ENCODE results near the gene SERPINB7.
"Not testable (repeated sequence)": the region's sequence is repeated elsewhere in the genome, so short reads cannot be mapped to it uniquely, and the experiment has no call there.

Gene SERPINB7

GRCh38 chr18:63775166-63775730 lies at the start of gene SERPINB7:
Gene SERPINB7 (plus strand): TSS chr18:63775418. CDS start chr18:63782373, 6,955 bp downstream.
- DNase-seq (ENCODE audit: low spot score) = peak; percentile 96

GRCh38 chr18:63725682-63726480 lies 49.3 kb upstream of the SERPINB7 start:
- DNase-seq (ENCODE audit: low spot score) = no peak

- DNase-seq (ENCODE audit: low spot score) = peak; percentile 46
These were observed 44.4 kb upstream of the SERPINB7 start for GRCh38 chr18:63730773-63731172.

GRCh38 chr18:63731215-63731614 lies 44.0 kb upstream of the SERPINB7 start:
- DNase-seq (ENCODE audit: low spot score) = no peak

GRCh38 chr18:63736876-63737275 lies 38.3 kb upstream of the SERPINB7 start:
- peak; percentile 88 for DNase-seq (ENCODE audit: low spot score)

GRCh38 chr18:63741769-63742168 lies 33.4 kb upstream of the SERPINB7 start:
- peak; percentile 41 for DNase-seq (ENCODE audit: low spot score)

GRCh38 chr18:63747006-63747405 lies 28.2 kb upstream of the SERPINB7 start:
- DNase-seq (ENCODE audit: low spot score) = peak; percentile 54

- DNase-seq (ENCODE audit: low spot score) = no peak
These were observed 25.7 kb upstream of the SERPINB7 start for GRCh38 chr18:63749489-63749888.

GRCh38 chr18:63752636-63753035 lies 22.6 kb upstream of the SERPINB7 start:
- DNase-seq (ENCODE audit: low spot score) = peak; percentile 71

- DNase-seq (ENCODE audit: low spot score) = no peak
These were observed 21.5 kb upstream of the SERPINB7 start for GRCh38 chr18:63753676-63754075.

- DNase-seq (ENCODE audit: low spot score) = no peak
These were observed 17.7 kb upstream of the SERPINB7 start for GRCh38 chr18:63757541-63757940.

GRCh38 chr18:63758615-63759240 lies 16.5 kb upstream of the SERPINB7 start:
- peak; percentile 74 for DNase-seq (ENCODE audit: low spot score)

GRCh38 chr18:63759786-63760185 lies 15.4 kb upstream of the SERPINB7 start:
- DNase-seq (ENCODE audit: low spot score) = not testable (repeated sequence)

GRCh38 chr18:63762518-63762917 lies 12.7 kb upstream of the SERPINB7 start:
- DNase-seq (ENCODE audit: low spot score) = peak; percentile 67

- DNase-seq (ENCODE audit: low spot score) = no peak
These were observed 11.2 kb upstream of the SERPINB7 start for GRCh38 chr18:63763831-63764600.

- no peak for DNase-seq (ENCODE audit: low spot score)
These were observed 9.4 kb upstream of the SERPINB7 start for GRCh38 chr18:63765837-63766236.

- DNase-seq (ENCODE audit: low spot score) = peak; percentile 80
These were observed 1.7 kb upstream of the SERPINB7 start for GRCh38 chr18:63773551-63773950.

GRCh38 chr18:63774511-63774910 lies 707 bp upstream of the SERPINB7 start:
- DNase-seq (ENCODE audit: low spot score) = peak; percentile 40

- no peak for DNase-seq (ENCODE audit: low spot score)
These were observed 4.2 kb downstream of the SERPINB7 start for GRCh38 chr18:63779386-63779785.

- no peak for DNase-seq (ENCODE audit: low spot score)
These were observed 8.2 kb downstream of the SERPINB7 start for GRCh38 chr18:63783394-63783793.

GRCh38 chr18:63784787-63785452 lies 9.7 kb downstream of the SERPINB7 start:
- no peak for DNase-seq (ENCODE audit: low spot score)

- no peak for DNase-seq (ENCODE audit: low spot score)
These were observed 12.5 kb downstream of the SERPINB7 start for GRCh38 chr18:63787673-63788072.

Measured in kidney tubule cell (primary cell).